Measurements from ENCODE around the gene B4GALT3.

DNA sequence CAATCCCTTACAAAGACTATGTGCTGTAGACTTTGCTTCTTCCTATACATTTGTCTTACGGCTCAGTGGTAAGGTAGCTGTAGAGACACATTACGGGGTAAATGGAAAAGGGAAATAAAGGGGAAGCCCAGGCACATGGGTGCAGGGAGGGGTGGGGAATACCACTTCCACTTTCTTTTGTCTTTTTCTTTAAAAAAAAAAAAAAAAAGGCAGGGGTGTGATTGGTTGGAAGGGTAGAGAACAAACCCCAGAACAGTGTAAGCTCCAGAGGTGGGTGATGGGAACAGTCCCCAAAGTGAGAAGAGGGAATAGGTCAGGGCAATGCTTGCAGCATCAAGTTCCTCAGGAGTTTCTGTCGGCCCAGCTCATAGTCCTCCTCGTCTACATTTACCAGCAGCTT, 55.5 kb downstream of the B4GALT3 start:
- TF ChIP-seq EZH2 (IDR thresholded peaks at IDR 0.05) (no peak), POLR2AphosphoS5 (IDR thresholded peaks at IDR 0.05; ENCODE audit: borderline replicate concordance, low read depth, low read length) (no peak)
